HEK293 (cell line): ENCODE measurements around the gene TSPYL4.

ENCODE experiments used
- CTCF ChIP-seq: fragments of 450-650 bp; formaldehyde crosslinking; IDR thresholded peaks from 2 replicates; pipeline ENCODE4 v1.5.1; 2016; ENCODE audit warnings: missing biosample characterization, missing genetic modification characterization
- GLI4 ChIP-seq: fragments of 450-650 bp; formaldehyde crosslinking; IDR thresholded peaks from 2 replicates; pipeline ENCODE4 v1.5.1; 2016; ENCODE audit warnings: missing biosample characterization, missing genetic modification characterization
- HOXD13 ChIP-seq: sonication (generic); formaldehyde crosslinking; IDR thresholded peaks from 2 replicates; pipeline ENCODE4 v1.8.0; 2022; ENCODE audit warnings: missing genetic modification reagents, borderline replicate concordance
- IKZF3 ChIP-seq: fragments of 450-650 bp; IDR thresholded peaks from 2 replicates; pipeline ENCODE4 v1.5.0; 2018; ENCODE audit warnings: missing biosample characterization, mild to moderate bottlenecking, missing genetic modification characterization, moderate library complexity
- KLF16 ChIP-seq: fragments of 450-650 bp; formaldehyde crosslinking; IDR thresholded peaks from 2 replicates; pipeline ENCODE4 v1.5.1; 2017; ENCODE audit warnings: missing biosample characterization, missing genetic modification characterization
- MEIS1 ChIP-seq: sonication (generic); formaldehyde crosslinking; IDR thresholded peaks from 2 replicates; pipeline ENCODE4 v1.8.1; 2022; ENCODE audit warnings: missing genetic modification reagents, mild to moderate bottlenecking, borderline replicate concordance
- PRDM4 ChIP-seq: fragments of 450-650 bp; formaldehyde crosslinking; IDR thresholded peaks from 2 replicates; pipeline ENCODE4 v1.5.1; 2017; ENCODE audit warnings: missing biosample characterization, missing genetic modification characterization
- ZBTB17 ChIP-seq: fragments of 450-650 bp; formaldehyde crosslinking; IDR thresholded peaks from 2 replicates; pipeline ENCODE4 v1.5.1; 2016; ENCODE audit warnings: missing biosample characterization, missing genetic modification characterization
- ZBTB7A ChIP-seq: fragments of 450-650 bp; formaldehyde crosslinking; IDR thresholded peaks from 2 replicates; pipeline ENCODE4 v1.5.1; 2016; ENCODE audit warnings: low read depth, missing biosample characterization, missing genetic modification characterization
- ZFP37 ChIP-seq: fragments of 450-650 bp; formaldehyde crosslinking; IDR thresholded peaks from 2 replicates; pipeline ENCODE4 v1.5.1; 2016; ENCODE audit warnings: missing biosample characterization, missing genetic modification characterization
- ZNF112 ChIP-seq: fragments of 450-650 bp; formaldehyde crosslinking; IDR thresholded peaks from 2 replicates; pipeline ENCODE4 v1.5.0; 2017; ENCODE audit warnings: missing biosample characterization, missing genetic modification characterization
- ZNF221 ChIP-seq: fragments of 450-650 bp; formaldehyde crosslinking; IDR thresholded peaks from 2 replicates; pipeline ENCODE4 v1.5.1; 2017; ENCODE audit warnings: missing biosample characterization, missing genetic modification characterization, borderline replicate concordance
- ZNF239 ChIP-seq: fragments of 450-650 bp; formaldehyde crosslinking; IDR thresholded peaks from 2 replicates; pipeline ENCODE4 v1.5.1; 2016; ENCODE audit warnings: missing biosample characterization, missing genetic modification characterization
- ZNF266 ChIP-seq: fragments of 450-650 bp; formaldehyde crosslinking; IDR thresholded peaks from 2 replicates; pipeline ENCODE4 v1.5.1; 2016; ENCODE audit warnings: missing biosample characterization, missing genetic modification characterization, low read depth
- ZNF311 ChIP-seq: fragments of 450-650 bp; formaldehyde crosslinking; IDR thresholded peaks from 2 replicates; pipeline ENCODE4 v1.5.1; 2017; ENCODE audit warnings: missing biosample characterization, missing genetic modification characterization, borderline replicate concordance
- ZNF341 ChIP-seq: fragments of 450-650 bp; formaldehyde crosslinking; IDR thresholded peaks from 2 replicates; pipeline ENCODE4; 2016; ENCODE audit warnings: low read depth, missing biosample characterization, missing genetic modification characterization
- ZNF473 ChIP-seq: fragments of 450-650 bp; formaldehyde crosslinking; IDR thresholded peaks from 2 replicates; pipeline ENCODE4 v1.5.1; 2017; ENCODE audit warnings: missing biosample characterization, missing genetic modification characterization
- ZNF529 ChIP-seq: fragments of 450-650 bp; formaldehyde crosslinking; IDR thresholded peaks from 2 replicates; pipeline ENCODE4 v1.5.1; 2017; ENCODE audit warnings: missing genetic modification characterization, missing biosample characterization; ENCODE audit not compliant: insufficient replicate concordance
- ZNF549 ChIP-seq: fragments of 450-650 bp; IDR thresholded peaks from 2 replicates; pipeline ENCODE4 v1.5.1; 2018; ENCODE audit warnings: missing biosample characterization, missing genetic modification characterization, mild to moderate bottlenecking, inconsistent platforms, moderate library complexity
- ZNF645 ChIP-seq: fragments of 450-650 bp; formaldehyde crosslinking; IDR thresholded peaks from 2 replicates; pipeline ENCODE4; 2016; ENCODE audit warnings: missing biosample characterization, missing genetic modification characterization
- ZNF777 ChIP-seq: fragments of 450-650 bp; formaldehyde crosslinking; IDR thresholded peaks from 2 replicates; pipeline ENCODE4 v1.5.1; 2017; ENCODE audit warnings: missing biosample characterization, missing genetic modification characterization, borderline replicate concordance
- ZNF785 ChIP-seq: fragments of 450-650 bp; formaldehyde crosslinking; IDR thresholded peaks from 2 replicates; pipeline ENCODE4 v1.5.1; 2016; ENCODE audit warnings: missing biosample characterization, missing genetic modification characterization
- ZSCAN4 ChIP-seq: fragments of 450-650 bp; formaldehyde crosslinking; IDR thresholded peaks from 2 replicates; pipeline ENCODE4 v1.5.1; 2017; ENCODE audit warnings: missing biosample characterization, missing genetic modification characterization
- TF ChIP-seq, protein P1 (sequence below): fragments of 450-650 bp; formaldehyde crosslinking; IDR thresholded peaks from 2 replicates; pipeline ENCODE4 v1.5.1; 2016; ENCODE audit warnings: missing biosample characterization, missing genetic modification characterization, low read depth

Gene TSPYL4

DNA sequence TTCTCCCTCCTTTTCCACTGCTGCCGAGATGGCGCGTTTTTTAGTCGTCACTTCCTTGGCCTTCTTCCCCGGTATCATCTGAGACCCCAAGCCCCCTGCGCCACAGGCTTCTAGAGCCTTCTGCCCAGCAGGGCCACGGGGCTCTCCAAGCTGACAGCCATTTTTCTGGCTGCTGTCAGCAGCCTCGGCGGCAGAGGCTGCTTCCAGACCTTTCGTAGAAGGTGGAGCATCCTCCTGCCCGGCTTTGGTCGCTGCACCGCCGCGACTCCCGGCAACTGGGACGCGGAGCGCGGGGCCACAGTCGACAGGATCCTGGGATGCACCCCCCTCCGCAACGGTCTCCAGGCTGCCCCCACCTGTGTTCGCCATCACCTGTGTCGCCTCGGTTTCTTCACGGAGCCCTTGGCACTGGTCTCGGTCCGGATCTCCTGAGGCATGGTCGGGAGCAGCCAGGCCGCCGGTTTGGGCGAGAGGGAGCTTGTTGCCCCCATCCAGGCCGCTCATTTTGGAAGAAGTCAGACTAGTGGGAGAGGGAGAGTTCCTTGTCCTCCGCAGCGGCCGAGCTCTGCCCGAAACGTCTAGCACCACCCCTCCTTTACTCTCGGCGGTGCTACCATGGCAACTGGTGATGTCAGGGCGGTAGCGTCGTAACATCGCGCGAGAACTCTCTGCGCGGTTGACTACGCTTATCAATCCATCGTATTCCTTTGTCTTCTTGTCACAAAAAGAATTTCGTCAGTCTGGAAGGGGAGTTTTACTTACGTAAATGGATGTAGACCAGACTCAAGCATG lies at the start of gene TSPYL4 (continued):
- no peak for TF ChIP-seq ZNF311 (tag by site-specific recombination)
- no peak for TF ChIP-seq ZNF112 (tag by site-specific recombination)
- peak; percentile 74 for TF ChIP-seq ZFP37
- peak; percentile 73 for TF ChIP-seq ZBTB17 (tag by site-specific recombination)
- TF ChIP-seq ZNF266, result no peak
- no peak for TF ChIP-seq ZBTB7A (tag by site-specific recombination)
- peak; percentile 99 for TF ChIP-seq PRDM4 (tag by site-specific recombination)
- TF ChIP-seq ZNF221 (tag by site-specific recombination), result no peak
- TF ChIP-seq GLI4, result 0 out of 2 replicates have a peak, but pooled peaks have one; percentile 24
- 0 out of 2 replicates have a peak, but pooled peaks have one; percentile 12 for TF ChIP-seq CTCF (tag by site-specific recombination)
- TF ChIP-seq ZNF473 (tag by site-specific recombination), result no peak
- TF ChIP-seq ZNF549 (tag by site-specific recombination), result no peak
- TF ChIP-seq ZNF777, result no peak; the same call in 1 of the 2 replicates
- TF ChIP-seq ZSCAN4, result no peak
- peak; percentile 49; the same call in 1 of the 2 replicates for TF ChIP-seq KLF16
- TF ChIP-seq MEIS1 (CRISPR knock-in tag), result no peak
- TF ChIP-seq ZNF645, result no peak
- TF ChIP-seq ZNF341 (tag by site-specific recombination), result peak; percentile 84
- TF ChIP-seq, protein P1, sequence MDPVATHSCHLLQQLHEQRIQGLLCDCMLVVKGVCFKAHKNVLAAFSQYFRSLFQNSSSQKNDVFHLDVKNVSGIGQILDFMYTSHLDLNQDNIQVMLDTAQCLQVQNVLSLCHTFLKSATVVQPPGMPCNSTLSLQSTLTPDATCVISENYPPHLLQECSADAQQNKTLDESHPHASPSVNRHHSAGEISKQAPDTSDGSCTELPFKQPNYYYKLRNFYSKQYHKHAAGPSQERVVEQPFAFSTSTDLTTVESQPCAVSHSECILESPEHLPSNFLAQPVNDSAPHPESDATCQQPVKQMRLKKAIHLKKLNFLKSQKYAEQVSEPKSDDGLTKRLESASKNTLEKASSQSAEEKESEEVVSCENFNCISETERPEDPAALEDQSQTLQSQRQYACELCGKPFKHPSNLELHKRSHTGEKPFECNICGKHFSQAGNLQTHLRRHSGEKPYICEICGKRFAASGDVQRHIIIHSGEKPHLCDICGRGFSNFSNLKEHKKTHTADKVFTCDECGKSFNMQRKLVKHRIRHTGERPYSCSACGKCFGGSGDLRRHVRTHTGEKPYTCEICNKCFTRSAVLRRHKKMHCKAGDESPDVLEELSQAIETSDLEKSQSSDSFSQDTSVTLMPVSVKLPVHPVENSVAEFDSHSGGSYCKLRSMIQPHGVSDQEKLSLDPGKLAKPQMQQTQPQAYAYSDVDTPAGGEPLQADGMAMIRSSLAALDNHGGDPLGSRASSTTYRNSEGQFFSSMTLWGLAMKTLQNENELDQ, result no peak
- no peak for TF ChIP-seq ZNF785 (tag by site-specific recombination)
- no peak for TF ChIP-seq ZNF239
- no peak for TF ChIP-seq HOXD13
- no peak for TF ChIP-seq IKZF3 (tag by site-specific recombination)
- TF ChIP-seq ZNF529 (tag by site-specific recombination), result no peak
